Retina (tissue), 1 donor: ENCODE data around the gene TXNDC17.
A peak's percentile ranks its signal among the peaks of the same experiment; 100 is the strongest.

Source experiments
- DNase-seq: peaks from one replicate; pipeline ENCODE4 v3.0.0-alpha.2; 2016

The TXNDC17 gene

GRCh38 chr17:6666077-6666521, 25.2 kb downstream of the TXNDC17 start:
- DNase-seq = peak; percentile 76

- DNase-seq = no peak
These were observed 25.7 kb downstream of the TXNDC17 start for GRCh38 chr17:6666557-6666956.

GRCh38 chr17:6667516-6667915, 26.7 kb downstream of the TXNDC17 start:
- DNase-seq = no peak

- DNase-seq = no peak
These were observed 27.4 kb downstream of the TXNDC17 start for GRCh38 chr17:6668219-6668618.

GRCh38 chr17:6668727-6669425, 28.0 kb downstream of the TXNDC17 start:
- DNase-seq = no peak

- DNase-seq = no peak
These were observed 28.8 kb downstream of the TXNDC17 start for GRCh38 chr17:6669479-6670212.

GRCh38 chr17:6670571-6670970, 29.7 kb downstream of the TXNDC17 start:
- no peak for DNase-seq

- DNase-seq = no peak
These were observed 30.1 kb downstream of the TXNDC17 start for GRCh38 chr17:6670999-6671398.

- no peak for DNase-seq
These were observed 30.6 kb downstream of the TXNDC17 start for GRCh38 chr17:6671431-6671830.

- DNase-seq = no peak
These were observed 33.7 kb downstream of the TXNDC17 start for GRCh38 chr17:6674586-6674985.

GRCh38 chr17:6675201-6675825, 34.5 kb downstream of the TXNDC17 start:
- no peak for DNase-seq

- DNase-seq = no peak
These were observed 35.9 kb downstream of the TXNDC17 start for GRCh38 chr17:6676802-6677157.

GRCh38 chr17:6677158-6677831, 36.4 kb downstream of the TXNDC17 start:
- no peak for DNase-seq

- no peak for DNase-seq
These were observed 37.1 kb downstream of the TXNDC17 start for GRCh38 chr17:6677946-6678345.

- no peak for DNase-seq
These were observed 38.4 kb downstream of the TXNDC17 start for GRCh38 chr17:6679241-6679640.

- no peak for DNase-seq
These were observed 40.3 kb downstream of the TXNDC17 start for GRCh38 chr17:6681176-6681575.

GRCh38 chr17:6681671-6682070, 40.8 kb downstream of the TXNDC17 start:
- DNase-seq = no peak

GRCh38 chr17:6682339-6682738, 41.5 kb downstream of the TXNDC17 start:
- no peak for DNase-seq

GRCh38 chr17:6683081-6683684, 42.3 kb downstream of the TXNDC17 start:
- no peak for DNase-seq

GRCh38 chr17:6683730-6684459, 43.0 kb downstream of the TXNDC17 start:
- DNase-seq = no peak

- no peak for DNase-seq
These were observed 43.6 kb downstream of the TXNDC17 start for GRCh38 chr17:6684460-6684783.
